HG02759 (cell line): ENCODE data around the gene LAMC1.

Experiments used
- ATAC-seq: cut with Tn5 transposase; IDR thresholded peaks from one replicate; pipeline ENCODE4 v1.9.1; 2021; ENCODE audit warnings: mild to moderate bottlenecking, moderate library complexity; ENCODE audit not compliant: unreplicated experiment

The LAMC1 gene

DNA sequence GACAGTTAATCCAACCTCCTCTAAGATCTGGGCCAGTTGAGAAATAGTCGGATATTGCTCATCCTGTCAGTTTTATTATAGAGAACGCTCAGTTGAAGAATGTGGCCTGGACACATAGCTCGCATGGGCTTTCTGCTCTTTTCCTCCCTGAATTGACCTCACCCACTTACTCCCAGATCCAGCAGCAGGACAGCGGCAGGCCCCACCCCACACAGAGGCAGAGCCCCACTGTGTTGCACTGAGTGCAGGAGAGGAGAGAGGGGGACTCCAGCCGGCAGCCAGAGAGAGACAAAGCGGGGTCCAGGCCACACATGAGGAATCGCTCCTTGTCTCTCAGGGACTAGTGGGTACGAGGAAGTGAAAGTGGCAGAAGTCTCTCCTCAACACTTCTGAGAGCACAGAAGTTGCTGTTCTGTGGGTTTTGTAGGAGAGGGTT is 78.6 kb downstream of the LAMC1 start:
- ATAC-seq, result peak; percentile 65

DNA sequence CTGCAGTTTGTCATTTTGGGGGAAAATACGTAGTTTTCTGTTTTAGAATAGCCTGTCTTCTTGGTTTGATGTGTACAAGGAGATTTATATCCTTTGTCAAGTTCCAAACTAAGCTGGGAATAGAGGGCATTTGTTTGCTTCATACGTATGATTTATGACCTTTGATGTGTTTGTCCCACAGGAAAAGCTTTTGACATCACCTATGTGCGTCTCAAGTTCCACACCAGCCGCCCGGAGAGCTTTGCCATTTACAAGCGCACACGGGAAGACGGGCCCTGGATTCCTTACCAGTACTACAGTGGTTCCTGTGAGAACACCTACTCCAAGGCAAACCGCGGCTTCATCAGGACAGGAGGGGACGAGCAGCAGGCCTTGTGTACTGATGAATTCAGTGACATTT is 79.9 kb downstream of the LAMC1 start:
- ATAC-seq, result no peak

DNA sequence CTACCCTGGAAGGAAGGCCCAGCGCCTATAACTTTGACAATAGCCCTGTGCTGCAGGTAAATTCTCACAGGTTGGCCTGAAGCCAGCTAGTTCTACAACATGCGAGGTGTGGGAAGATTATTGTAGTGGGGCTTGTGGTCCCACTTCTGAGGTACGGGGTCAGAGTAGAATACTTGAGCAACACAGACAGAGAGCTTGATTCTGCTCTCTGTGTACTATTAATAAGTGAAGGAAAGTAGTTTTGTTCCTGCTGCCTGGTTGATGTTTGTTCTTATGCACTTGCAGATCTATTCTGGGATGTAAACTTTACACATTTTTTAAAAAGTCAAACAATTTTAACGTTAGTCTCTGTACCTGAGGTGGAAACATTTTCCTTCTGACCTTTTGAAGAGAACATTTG is 80.4 kb downstream of the LAMC1 start:
- ATAC-seq, result no peak

DNA sequence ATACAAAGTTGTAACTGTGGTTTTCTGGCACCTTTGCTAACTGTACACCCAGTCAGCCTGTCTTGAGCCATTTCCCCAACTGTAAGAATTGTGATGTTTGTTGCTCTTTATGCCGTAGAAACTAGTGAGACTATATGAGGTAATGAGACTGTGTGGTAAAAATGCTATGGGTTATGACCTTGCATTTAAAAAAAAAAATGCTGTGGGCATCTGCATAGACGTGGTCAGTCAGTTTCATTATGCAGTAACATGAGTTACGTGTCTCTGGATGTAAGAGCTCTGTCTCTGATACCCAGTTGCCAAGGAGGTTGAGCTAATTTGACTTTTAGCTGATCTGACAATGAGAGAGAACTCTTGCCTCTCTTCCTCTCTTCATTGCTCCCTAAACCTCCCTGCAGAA is 82.2 kb downstream of the LAMC1 start:
- ATAC-seq, result no peak

DNA sequence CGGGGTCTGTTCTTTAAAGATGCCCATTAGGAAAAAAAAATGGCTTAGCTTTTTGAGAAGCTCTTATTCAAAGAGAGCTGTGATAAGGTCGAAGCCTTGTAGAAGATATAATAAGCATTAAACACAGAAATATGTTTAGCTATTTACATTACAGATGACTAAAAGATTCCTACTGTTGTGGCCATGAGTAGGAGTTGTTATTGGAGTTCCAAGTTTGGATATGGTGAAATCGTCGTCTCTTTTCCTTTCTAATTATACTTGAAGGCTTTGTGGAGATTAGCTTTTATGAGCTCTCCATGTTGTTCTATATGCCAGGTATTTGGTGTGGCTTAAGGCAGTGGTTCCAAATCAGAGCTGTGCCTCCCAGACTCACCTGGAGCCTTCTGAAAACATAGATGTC is 82.9 kb downstream of the LAMC1 start:
- no peak for ATAC-seq

DNA sequence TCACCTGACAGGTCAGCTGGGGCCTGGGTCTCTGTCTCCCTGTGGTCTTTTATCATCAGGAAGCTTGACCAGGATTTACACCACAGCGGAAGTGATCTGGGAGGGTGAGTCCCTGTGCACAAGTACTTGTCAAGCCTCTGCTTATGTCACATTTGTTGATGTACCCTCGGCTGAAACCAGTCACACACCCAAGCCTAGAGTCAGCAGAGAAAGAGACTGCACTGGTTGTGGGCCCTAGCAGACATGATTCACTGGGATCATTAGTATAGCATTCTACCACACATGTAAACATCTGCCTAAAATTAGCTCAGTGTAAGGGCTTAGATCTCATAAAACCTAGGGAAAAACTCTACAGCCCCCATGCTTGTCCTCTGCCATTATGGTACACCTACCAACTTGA is 83.5 kb downstream of the LAMC1 start:
- ATAC-seq, result no peak

DNA sequence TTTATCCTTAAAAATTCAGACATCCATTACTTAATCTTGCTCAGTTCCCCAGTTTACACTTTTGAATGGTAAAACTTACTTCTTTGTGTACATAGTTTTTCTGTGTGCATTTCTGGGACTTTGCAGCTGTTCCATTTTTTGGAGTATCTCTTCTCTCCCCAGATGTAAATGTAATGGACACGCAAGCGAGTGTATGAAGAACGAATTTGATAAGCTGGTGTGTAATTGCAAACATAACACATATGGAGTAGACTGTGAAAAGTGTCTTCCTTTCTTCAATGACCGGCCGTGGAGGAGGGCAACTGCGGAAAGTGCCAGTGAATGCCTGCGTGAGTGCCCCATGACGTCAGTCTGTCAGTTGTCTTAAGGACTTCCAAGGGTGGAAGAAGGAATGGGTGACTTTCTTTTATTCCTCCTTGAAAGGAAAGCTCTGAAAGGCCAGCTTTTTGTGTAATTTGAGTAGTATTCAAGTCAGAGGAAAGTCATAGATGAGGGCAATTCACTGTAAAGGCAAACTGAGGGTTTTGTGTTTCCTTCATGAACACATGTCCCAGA is 87.2 kb downstream of the LAMC1 start:
- no peak for ATAC-seq

DNA sequence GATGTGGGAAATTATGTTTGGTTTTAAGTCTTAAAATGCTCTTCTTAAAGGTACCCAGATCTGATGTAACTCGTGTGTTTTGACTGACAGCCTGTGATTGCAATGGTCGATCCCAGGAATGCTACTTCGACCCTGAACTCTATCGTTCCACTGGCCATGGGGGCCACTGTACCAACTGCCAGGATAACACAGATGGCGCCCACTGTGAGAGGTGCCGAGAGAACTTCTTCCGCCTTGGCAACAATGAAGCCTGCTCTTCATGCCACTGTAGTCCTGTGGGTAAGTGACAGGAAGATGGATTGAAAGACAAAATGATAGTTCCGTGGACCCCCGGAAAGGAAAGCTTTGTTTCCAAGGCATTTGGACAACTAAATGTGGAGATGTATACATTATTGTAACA is 91.2 kb downstream of the LAMC1 start:
- no peak for ATAC-seq

DNA sequence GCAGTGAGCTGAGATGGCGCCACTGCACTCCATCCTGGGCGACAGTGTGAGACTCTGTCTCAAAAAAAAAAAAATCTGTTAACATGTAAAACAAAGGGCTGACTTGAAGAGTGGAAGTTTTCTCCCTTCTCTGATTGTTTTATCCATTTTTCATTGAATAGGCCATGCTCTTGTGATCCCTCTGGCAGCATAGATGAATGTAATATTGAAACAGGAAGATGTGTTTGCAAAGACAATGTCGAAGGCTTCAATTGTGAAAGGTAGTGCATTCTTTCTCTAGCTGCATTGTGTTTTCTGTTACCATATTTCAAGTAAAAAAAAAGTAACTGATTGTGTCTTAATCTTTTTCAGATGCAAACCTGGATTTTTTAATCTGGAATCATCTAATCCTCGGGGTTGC is 93.2 kb downstream of the LAMC1 start:
- no peak for ATAC-seq

DNA sequence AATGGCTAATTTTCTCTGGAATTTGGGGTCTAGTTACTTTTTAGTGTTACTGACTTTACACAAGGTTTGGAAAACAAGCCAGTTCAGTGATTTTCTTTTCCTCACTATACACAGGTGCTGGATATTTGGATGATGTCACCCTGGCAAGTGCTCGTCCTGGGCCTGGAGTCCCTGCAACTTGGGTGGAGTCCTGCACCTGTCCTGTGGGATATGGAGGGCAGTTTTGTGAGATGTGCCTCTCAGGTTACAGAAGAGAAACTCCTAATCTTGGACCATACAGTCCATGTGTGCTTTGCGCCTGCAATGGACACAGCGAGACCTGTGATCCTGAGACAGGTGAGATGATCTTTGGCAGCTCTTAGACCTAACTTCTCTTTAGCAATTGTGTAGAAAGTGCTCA is 98.4 kb downstream of the LAMC1 start:
- ATAC-seq, result no peak

DNA sequence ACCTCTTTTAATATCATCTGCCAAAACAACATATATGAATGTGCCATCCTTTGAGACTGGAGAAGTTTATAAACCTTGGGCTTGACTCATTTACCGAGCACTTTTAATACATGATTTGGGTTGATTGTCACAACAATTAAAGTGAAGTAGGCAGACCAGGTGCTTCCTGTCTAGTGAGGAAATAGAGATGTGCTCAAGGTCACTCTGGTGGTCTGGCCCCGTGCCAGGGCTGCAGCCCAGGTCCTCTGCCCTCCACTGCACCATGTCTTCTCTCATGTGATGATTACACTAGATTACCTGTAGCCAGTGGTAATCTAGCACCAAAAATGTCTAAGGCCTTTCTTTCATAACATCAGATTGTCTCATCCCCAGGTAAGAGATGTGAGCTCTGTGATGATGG is 101.0 kb downstream of the LAMC1 start:
- ATAC-seq, result no peak

DNA sequence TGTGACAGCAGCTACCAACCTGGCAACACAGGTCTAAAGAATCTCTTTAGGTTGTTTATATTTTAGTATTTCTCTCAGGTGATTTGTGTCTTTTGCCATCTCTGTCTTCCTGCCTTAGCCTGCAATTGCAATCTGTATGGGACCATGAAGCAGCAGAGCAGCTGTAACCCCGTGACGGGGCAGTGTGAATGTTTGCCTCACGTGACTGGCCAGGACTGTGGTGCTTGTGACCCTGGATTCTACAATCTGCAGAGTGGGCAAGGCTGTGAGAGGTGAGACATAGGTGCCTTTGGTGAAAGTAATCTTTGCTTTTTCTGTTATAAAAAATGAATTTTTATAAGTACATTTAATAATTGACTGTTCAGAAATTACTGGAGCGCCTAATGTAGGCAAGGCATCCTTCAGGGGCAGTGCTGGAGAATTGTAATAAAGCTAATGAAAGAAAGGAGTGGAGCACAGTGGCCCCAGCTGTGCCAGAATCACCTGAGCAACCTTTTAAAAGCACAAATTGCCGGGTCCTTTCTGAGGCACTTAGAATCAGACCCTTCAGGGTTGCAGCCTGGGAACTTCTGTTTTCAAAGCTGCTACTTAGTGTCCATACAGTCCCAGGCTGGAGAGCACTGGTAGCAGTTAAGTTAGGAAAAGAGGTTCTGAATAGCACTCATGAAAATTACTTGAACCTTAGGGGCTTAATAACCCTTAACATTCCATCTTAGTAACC is 102.2 kb downstream of the LAMC1 start:
- no peak for ATAC-seq

DNA sequence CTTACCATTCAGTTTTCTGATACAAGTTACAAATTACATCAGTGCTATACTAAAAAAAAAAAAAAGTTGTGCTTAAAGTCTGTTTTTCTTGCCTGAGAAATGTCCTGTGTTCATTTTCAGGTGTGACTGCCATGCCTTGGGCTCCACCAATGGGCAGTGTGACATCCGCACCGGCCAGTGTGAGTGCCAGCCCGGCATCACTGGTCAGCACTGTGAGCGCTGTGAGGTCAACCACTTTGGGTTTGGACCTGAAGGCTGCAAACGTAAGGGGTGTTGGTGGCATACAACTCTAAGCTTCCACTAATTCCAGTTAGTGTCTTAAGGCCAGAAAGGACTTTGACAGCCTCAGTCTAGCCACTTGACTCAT is 102.8 kb downstream of the LAMC1 start:
- ATAC-seq, result no peak

DNA sequence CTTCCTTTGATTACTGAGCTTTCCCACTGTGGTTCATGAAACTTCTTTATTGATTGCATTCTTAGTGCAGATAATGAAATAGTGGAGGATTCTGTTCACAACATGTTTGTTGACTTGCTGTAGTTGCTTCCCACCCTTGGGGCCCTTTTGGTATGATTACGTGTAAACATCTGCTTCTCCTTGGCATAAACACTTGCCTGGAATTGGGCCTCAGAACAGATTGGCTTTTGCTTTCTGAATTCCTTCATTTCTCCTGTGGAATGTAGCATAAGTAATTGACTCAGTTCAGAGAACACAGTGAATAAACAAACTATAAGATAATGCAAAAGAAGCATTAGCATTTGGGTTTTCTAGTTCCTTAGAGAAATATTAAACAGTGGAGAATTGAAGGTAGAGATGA is 103.3 kb downstream of the LAMC1 start:
- no peak for ATAC-seq

DNA sequence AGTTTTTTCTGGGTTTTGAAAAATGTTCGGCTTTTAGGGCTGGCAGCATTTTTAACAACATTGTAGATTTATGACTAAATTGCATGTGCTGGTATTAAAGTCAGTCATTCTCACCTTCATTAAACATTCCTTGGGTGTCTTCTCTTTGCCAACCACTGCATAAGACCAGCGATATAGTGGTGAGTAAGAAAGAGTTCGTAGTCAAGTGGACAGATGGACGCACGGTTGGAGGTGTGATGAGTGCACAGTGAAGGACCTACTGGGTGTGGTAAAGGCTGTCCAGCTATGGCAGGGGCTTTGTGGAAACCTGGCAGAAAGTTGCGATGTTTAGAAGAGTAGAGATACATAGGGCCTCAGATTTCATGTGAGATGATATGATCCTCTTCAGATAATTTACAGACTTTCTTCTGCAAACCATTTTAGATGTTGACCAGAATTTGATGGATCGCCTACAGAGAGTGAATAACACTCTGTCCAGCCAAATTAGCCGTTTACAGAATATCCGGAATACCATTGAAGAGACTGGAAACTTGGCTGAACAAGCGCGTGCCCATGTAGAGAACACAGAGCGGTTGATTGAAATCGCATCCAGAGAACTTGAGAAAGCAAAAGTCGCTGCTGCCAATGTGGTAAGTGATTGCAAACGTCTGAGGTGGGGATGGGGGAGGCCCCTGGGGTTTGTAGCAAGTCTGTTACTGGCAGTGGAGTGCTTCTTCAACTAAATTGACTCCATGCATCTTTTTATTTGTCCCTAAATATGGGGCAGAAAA is 106.9 kb downstream of the LAMC1 start:
- no peak for ATAC-seq

DNA sequence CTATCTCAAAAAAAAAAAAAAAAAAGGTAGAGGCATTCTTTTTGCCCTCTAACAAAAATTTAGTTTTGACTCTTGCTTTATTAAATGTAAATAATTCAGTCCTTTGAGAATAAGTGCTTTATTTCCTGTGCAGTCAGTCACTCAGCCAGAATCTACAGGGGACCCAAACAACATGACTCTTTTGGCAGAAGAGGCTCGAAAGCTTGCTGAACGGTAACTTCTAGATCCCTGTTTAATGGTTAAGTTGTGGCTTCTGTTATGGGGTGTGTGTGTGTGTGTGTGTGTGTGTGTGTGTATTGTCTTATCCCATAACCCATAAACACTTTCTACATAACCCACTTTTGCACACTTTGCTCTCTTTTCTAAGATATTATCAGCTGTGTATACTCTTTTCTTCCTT is 107.9 kb downstream of the LAMC1 start:
- ATAC-seq, result no peak

DNA sequence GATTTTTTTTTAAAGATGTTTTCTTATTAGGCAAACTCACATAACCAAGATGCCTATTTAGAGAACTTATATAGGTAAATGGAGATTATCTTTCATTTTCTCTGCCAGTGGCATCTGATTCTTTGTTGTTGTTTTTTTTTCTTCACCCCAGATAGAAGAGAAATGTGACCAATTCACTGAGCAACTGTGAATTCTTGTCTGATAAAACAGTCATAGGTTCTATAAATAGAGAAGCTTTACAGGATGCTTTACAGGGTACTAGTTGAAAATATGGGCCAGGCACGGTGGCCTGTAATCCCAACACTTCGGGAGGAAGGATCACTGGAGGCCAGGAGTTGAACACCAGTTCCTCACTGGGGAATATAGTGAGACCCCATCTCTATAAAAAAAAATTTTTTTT is 112.1 kb downstream of the LAMC1 start:
- no peak for ATAC-seq

DNA sequence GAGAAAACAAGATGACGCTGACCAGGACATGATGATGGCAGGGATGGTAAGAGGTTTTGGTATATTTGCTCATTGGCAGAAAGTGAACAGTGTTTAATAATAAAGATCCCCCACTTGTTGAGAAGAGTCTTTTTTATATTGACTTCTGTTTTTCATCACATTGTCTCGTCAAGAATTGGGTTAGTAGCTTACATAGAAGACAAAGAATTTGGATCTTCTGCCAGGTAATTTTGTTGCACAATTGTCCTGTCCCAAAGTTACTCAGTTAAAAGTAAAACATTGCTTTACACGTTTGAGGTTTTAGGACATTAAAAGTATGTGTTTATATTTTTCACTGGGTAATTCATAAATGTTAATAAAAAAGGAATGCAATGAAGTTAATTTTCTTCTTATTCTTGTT is 114.6 kb downstream of the LAMC1 start:
- ATAC-seq, result no peak

DNA sequence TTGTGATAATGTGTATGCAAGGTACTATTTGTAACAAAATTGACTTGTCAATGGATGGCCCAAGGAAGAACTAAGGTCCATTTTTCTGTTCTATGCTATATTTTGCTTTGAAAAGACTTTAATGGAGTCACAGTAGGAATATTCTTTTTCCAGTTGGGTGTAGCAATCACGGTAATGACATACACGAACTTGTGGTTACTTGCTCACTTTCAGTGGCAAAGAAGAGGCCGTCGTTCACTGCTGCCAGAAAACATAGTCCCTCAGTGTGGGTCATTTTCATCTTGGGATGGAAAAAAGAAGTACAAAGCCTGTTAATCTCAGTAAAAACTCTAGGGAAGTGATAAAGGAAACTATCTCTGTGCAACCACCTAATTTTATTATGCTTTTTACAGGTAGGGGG is 115.1 kb downstream of the LAMC1 start:
- no peak for ATAC-seq

DNA sequence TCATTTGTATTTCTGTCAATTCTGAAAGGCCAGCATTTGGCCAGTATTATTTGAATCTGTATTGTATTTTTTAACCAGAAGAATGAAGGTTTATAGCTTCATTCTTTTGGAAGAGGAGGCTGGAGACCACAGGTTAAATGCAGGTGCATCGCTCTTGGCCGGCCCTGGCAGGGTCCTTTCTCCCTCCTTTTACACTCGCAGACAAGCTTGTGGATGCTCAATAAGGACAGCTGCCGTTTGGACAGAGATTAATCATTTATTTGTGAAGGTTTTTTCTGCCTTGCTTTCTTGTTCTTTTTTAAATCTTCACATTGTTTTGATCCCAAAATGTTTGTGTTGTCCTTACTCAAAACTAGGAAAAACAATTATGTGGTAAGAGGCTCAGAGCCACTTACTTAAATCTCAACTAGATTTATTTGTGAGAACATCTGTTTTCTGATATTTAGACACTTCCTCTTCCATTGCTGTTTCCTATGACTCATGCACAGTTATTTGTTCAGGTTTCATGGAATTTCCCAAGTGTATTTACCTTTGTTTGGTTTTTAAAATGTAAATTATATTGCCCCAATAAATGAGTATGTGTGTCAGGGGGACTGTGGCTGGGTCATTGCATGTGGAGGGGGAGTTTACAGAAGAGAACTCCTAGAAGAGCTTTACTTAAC is 116.2 kb downstream of the LAMC1 start:
- no peak for ATAC-seq

DNA sequence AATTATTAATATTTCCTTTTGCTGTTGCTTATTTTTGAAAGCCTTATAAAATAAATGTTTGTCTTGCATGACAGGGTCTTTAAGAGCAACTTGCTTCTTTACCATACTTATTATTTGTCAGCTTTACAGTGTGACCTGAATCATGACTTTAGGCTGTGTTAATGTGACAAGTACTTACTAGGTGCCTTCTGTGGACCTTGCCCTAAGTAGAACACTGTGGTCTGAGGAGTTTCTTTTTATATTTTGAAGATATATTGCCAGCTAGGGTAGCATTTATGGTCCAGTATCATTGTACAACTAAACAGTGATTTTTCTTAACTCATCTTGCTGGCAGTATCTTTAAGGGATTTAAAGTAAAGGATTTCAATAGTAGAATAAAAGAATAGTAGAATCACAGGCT is 117.4 kb downstream of the LAMC1 start:
- ATAC-seq, result no peak

DNA sequence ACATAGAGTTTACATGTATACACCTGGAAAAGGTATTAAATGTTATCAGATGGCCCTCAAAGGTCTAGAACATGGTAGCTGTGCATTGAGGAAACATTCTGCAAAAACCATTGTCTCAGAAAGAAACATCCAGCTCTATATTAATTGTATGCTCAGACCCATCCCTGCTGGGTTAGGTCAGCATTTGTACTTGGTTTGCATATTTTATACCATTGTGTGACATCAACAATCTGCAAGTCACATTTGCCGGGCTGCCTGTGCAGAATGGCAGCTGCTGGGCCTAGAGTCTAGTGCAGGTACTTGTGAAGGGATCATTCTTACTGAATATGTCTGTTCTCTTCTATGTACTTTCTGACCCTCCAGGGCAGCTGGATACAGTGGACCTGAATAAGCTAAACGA is 119.0 kb downstream of the LAMC1 start:
- no peak for ATAC-seq
